GM21529 (cell line): Measurements from ENCODE around the gene MPZL1.

ENCODE experiments used
- ATAC-seq: cut with Tn5 transposase; IDR thresholded peaks from one replicate; pipeline ENCODE4 v1.9.1; 2021; ENCODE audit not compliant: unreplicated experiment

MPZL1 gene

GRCh38 chr1:167695147-167695546 lies 26.6 kb upstream of the MPZL1 start:
- no peak for ATAC-seq

GRCh38 chr1:167695756-167696561 lies 25.8 kb upstream of the MPZL1 start:
- no peak for ATAC-seq

- no peak for ATAC-seq
Measured at GRCh38 chr1:167697667-167698141, 24.1 kb upstream of the MPZL1 start.

DNA sequence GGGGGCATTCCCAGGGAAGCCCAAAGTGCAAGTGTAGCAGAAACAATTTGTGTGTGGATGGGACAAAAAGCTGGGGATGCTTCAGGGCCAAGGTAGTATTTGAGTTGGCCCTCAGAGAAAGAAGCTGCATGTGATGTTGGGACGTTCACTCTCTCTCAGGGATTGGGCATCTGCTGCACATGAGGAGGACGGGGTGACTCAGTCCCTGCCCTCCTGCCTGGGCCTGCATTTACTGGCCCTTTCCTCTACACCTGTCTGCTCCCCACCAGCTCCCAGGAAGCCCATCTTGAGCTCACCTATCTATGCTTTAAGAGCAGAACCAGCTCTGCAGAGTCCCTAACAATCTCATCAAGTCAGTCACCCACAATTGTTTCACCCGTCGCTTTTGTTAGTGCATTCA lies 23.5 kb upstream of the MPZL1 start:
- ATAC-seq: no peak

- no peak for ATAC-seq
Measured at GRCh38 chr1:167701510-167701909, 20.3 kb upstream of the MPZL1 start.

- no peak for ATAC-seq
Measured at GRCh38 chr1:167703557-167703956, 18.2 kb upstream of the MPZL1 start.

- no peak for ATAC-seq
Measured at GRCh38 chr1:167704715-167705114, 17.1 kb upstream of the MPZL1 start.

GRCh38 chr1:167705250-167705649 lies 16.5 kb upstream of the MPZL1 start:
- ATAC-seq: no peak

DNA sequence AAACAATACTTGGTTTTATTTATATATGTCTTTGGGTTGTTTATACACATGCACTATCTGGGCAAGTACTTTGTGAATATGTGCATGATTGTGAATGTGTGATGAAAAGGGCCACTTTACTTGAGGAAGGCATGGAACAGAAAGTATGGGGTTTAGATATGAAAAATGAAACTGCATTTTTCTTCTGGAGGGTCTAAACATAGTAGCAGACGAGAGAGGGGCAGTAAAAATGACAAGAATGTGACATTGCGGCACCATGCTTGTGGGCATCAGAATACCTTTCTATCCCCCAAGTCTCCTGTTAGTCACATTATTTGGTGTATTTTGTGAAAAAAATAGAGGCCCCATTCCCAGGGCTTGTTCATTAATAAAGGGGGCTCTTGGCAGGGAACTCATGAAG lies 15.4 kb upstream of the MPZL1 start:
- ATAC-seq: no peak

DNA sequence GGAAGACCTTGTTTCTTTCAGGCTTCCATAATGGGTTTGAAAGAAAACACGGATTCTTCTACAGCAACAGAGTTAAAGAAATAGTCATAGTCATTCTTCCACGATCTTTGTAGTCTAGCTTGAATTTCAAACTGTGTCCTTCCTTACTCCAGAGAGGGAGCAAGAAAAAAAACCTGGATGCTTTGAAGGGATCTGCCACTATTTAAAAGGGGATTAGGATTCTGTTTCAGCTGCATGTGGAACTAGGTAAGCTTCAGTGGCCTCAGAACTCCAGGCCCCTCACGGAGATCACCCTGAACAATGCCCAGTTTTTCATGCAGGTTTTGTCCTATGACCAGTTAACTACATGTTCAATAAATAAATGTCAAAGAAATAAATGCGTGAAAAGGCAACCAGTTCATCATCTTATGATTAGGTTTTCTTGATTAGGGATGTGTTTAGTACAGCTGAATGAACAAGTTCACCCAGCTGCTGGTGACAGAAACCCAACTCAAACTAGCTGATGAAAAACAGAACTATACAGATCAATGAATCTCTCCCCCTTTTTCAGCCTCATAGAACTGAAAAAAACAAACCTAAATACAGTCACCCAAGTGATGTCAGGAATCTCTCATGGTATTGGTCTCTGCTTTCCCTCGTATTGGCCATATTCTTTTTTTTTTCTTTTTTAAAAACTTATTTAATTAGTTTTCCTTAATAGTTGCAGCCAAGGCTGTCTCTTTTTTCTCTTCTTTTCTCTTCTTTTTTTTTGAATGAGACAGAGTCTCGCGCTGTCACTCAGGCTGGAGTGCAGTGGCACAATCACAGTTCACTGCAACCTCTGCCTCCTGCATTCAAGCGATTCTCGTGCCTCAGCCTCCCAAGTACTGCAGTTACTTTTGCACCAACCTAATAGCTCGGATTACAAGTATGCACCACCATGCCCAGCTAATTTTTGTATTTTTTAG lies 14.6 kb upstream of the MPZL1 start:
- peak; percentile 52 for ATAC-seq

DNA sequence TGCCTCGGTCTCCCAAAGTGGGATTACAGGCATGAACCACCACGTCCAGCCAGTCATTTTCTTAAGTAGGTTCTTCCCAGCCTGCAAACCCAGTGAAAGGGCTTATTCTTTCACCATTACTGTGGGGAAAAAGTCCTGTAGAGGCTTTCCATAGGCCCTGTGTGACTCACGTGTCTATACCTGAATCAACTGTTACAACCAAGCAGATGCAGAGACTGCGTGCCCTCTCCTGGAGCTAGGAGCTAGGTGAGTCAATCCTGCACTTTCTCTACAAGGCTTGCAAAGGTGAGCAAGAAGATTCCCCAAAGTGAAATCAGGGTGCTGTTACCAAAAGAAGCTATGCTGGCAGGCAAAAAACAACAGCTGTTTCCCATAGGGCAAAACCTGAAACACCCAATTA lies 13.8 kb upstream of the MPZL1 start:
- ATAC-seq: no peak

DNA sequence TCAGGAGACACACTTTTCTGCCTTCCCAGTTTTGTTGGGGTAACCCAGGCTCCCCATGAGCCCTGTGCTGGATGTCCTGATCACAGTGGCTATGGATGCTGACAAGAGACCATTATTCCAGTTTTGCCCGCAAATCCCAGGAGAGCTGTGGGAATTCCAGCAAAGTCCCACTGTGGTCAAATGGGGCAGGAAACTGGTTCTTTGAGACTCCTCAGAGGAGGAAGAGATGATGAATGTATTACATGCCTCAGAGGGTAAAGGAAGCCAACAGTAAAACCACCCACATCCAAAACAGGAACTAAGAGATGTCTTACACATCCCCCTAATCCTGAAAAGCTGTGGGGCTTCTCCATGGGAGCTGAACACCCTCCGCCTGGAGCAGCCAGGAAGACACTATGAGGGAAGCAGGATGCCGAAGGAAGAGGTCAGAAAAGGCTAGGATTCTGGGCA lies 12.8 kb upstream of the MPZL1 start:
- ATAC-seq: peak; percentile 55

- no peak for ATAC-seq
Measured at GRCh38 chr1:167710836-167711235, 10.9 kb upstream of the MPZL1 start.

- ATAC-seq: no peak
Measured at GRCh38 chr1:167711797-167712196, 10.0 kb upstream of the MPZL1 start.

- ATAC-seq: no peak
Measured at GRCh38 chr1:167713330-167714081, 8.3 kb upstream of the MPZL1 start.

DNA sequence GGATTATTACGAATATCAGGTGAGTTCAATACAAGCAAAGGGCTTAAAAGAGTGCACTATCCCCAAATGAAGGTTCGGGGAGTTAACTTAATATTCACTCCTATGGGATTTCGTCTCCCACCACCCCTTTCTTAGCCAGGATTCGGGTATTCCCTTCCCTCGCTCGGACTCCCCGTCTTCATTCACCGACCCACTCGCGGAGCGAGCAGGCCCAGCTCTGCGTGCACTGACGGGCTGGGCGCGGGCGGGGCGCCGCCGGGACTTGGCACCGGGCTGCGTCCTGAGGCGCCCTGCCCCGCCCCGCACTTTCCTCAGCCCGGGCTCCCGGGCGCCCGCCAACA lies 7.7 kb upstream of the MPZL1 start:
- ATAC-seq: peak; percentile 48

DNA sequence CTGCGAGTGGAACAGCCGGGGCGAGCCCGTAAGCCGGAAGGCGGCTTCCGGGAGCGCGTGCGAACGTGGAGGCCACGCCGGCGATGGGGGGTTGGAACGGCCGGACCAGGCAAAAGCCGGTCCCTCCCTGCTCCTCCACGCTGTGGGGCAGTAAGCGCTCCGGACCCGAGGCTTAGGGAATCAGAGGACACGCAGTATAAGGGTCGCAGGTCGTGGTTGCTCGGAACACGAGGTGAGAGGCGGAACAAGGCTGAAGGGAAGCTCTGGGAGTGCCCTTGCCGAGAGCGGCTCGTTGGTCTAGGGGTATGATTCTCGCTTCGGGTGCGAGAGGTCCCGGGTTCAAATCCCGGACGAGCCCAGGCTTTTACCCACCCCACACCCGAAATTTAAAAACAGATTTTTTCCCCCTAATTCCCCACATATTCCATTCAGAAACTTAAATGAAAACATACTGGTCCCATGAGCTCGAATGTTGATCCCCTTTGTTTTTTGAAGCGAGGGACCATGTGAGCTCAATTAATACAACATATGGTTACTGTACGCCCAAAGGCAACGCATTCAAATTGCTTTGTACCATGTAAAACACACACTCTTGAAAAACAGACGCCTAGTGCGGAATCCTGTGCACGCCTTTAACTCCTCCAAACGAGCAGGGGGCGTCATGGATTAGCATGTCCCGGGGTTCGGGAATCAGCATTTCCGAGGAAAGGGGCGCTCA lies 7.2 kb upstream of the MPZL1 start:
- ATAC-seq: peak; percentile 44

DNA sequence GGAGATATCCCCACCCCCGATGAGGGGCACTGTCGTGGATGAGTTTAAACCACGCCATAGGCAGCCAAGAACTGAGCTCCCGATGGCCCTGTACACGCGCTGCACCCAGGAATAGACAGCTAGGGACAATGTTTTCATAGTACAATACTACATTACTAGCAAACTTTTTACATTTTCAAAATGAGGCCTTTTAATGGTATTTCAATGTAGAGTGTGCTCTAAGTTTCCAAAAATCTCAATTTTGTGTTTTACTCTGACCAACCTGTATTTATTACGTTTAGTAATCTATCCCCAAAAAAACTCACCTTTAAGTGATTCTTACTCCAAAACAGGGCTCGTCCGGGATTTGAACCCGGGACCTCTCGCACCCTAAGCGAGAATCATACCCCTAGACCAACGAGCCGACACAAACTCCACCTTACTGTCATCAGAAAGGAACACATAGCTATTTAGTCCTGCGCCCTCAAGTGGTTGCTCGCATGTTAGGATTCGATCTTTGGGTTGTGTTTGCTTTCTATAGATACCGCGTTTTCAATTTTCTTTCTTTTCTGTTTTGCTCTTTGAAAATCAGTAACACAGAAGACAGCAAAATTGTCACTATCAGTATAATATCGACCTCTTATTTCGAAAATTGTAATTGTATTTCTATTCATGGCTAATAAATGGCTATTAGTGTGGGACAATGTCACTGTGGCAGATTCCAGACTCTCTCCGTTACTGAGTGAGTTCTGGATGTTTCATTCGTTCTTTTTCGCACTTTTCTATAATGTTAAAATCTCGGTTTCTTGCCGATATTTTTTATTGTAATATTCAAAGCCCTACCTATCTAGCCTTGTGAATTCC lies 6.4 kb upstream of the MPZL1 start:
- peak; percentile 29 for ATAC-seq

- no peak for ATAC-seq
Measured at GRCh38 chr1:167716000-167716271, 5.8 kb upstream of the MPZL1 start.

DNA sequence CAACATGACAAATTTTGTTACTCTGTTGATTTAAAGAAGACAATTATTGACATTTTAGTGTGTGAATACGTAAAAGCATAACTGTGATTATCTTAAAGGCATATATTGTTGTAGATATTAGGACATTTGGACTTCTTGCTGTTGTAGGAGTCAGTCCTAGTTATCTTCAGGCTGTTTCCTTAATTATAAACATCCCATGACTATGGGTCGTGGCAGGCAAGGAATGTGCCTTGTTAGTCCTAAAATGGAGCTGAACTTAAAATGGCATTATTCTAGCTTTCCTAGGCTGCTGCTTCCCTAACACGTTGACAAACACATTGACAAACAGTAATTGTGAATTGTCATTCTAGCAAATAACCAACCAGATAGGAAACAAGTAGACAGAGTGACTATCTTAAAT lies 4.4 kb upstream of the MPZL1 start:
- ATAC-seq: no peak
